MG63 (cell line): ENCODE results near the gene SCMH1. TPM values are rescaled to one million over a fixed set of nuclear protein-coding genes. Genes with fewer than 3 reads are reported as not detected.
"Not testable (repeated sequence)": the region's sequence is repeated elsewhere in the genome, so short reads cannot be mapped to it uniquely, and the experiment has no call there.

ENCODE experiments used
- DNase-seq: peaks from one replicate; pipeline ENCODE4 v3.0.0-alpha.2; 2020
- H3K27me3 ChIP-seq: fragments of 250-450 bp; sonication (Bioruptor Pico); 2 replicates; pipeline ENCODE4 v1.5.1; 2020; ENCODE audit warnings: mild to moderate bottlenecking, moderate library complexity
- H3K36me3 ChIP-seq: fragments of 250-450 bp; sonication (Bioruptor Pico); 2 replicates; pipeline ENCODE4 v1.5.1; 2020; ENCODE audit warnings: mild to moderate bottlenecking, moderate library complexity
- H3K4me3 ChIP-seq: fragments of 250-450 bp; sonication (Bioruptor Pico); 2 replicates; pipeline ENCODE4 v1.5.1; 2020; ENCODE audit warnings: mild to moderate bottlenecking, moderate library complexity
- H3K9me3 ChIP-seq: fragments of 250-450 bp; sonication (Bioruptor Pico); 2 replicates; pipeline ENCODE4 v1.5.1; 2020; ENCODE audit warnings: mild to moderate bottlenecking, moderate library complexity
- total RNA-seq: library from RNA; depleted of rRNA; stranded (reverse); fragments of >200 nt; shearing (Covaris generic); gene quantifications from 2 replicates; pipeline ENCODE4 v1.2.3, GENCODE V29; 2014; ENCODE audit warnings: low replicate concordance

SCMH1 gene
- total RNA-seq, 1 experiment from 2014 or later = 11.5 TPM

DNA sequence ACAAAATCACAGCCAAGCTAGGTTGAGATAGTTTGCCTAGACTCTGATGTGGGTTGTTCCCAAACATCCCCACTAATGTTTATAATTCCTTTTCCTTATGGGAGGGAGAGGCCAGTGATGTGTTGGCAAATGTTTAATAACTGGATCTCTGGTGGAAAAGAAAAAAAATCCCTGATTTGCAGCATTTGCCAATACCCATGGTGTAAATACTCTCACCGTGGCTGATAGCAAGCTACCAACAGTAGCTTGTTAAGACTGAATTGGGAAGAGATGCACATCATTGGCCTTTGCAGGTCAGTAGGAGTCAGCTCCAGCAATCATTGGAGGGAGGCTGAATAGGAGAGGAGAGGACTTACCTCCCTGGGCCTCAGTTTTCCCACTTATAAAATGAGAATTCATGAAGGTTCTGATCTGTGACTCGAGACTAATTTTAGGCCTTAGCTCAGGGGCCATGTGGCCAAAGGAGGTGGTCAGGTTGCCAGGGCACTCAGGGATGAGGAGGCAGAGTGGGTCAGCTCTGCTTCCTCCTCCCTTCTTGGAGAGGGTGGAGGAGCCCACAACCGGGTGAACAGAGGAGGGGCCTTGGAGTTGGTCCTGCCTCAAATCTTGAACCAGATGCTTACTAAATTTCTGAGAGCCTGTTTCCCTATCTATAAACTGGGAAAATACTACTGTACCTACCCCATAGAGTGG is 20.0 kb upstream of the SCMH1 start:
- H3K9me3 ChIP-seq = no peaks in the 10 kb centered on the region
- no peaks in the 10 kb centered on the region for H3K36me3 ChIP-seq
- no peak overlapping the region for H3K4me3 ChIP-seq
- DNase-seq = no peak
- no peaks in the 10 kb centered on the region for H3K27me3 ChIP-seq

DNA sequence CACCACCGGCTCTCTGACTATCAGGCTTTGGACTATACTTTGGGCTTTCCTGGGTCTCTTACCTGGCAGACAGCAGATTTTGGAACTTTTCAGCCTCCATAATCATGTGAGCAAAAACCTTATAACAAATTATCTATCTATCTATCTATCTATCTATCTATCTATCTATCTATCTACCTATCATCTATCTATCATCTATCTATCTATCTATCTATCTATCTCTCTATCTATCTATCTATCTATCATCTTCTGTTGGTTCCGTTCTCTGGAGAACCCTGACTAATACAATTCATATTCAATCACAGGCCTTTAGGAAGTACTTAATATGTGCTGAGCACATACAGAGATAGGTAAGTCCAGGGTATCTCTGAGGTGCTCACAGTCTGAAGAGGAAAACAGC is 18.7 kb upstream of the SCMH1 start:
- Histone ChIP-seq H3K27me3 (no peaks in the 10 kb centered on the region), H3K4me3 (no peak overlapping the region), H3K9me3 (0 out of 2 replicates have a peak, but pooled peaks cover 3% of the 10 kb centered on the region), H3K36me3 (no peaks in the 10 kb centered on the region)
- no peak for DNase-seq

DNA sequence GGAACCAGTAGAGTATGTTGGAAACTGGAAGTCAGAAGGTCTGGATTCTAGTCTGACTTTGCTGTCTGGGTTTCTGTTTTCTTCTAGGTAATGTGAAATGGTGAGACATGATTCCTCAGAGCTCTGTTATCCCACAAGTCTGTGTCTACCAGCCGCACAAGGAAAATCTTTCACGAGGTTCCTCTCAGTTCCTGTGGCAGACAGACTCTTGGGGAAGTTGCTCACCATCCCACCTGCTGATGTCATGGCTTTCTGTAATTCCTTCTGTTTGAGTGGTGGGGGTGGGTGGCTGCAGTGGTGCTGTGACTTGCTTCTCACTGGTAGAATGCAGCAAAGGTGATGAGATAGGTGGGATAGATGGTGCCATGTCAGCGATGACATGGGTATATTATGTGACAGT is 17.1 kb upstream of the SCMH1 start:
- H3K4me3 ChIP-seq = no peak overlapping the region
- no peak for DNase-seq
- H3K27me3 ChIP-seq = no peaks in the 10 kb centered on the region
- H3K36me3 ChIP-seq = no peaks in the 10 kb centered on the region
- H3K9me3 ChIP-seq = peaks cover 12% of the 10 kb centered on the region; the same call in 1 of the 2 replicates

DNA sequence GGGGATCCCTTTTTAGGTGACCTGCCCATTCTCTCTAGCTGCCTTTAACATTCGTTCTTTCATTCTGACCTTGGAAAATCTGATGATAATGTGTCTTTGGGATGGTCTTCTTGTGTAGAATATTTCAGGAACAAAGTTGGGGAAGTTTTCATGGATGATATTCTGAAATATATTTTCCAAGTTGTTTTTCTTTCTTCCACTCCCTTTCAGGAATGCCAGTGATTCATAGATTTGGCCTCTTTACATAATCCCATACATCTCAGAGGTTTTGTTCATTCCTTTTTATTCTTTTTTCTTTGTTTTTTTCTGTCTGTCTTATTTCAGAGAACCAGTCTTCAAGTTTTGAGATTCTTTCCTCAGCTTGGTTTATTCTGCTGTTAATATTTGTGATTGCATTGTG is 13.9 kb upstream of the SCMH1 start:
- H3K36me3 ChIP-seq = no peaks in the 10 kb centered on the region
- H3K27me3 ChIP-seq = no peaks in the 10 kb centered on the region
- no peak overlapping the region for H3K4me3 ChIP-seq
- peaks cover 20% of the 10 kb centered on the region for H3K9me3 ChIP-seq
- no peak for DNase-seq

DNA sequence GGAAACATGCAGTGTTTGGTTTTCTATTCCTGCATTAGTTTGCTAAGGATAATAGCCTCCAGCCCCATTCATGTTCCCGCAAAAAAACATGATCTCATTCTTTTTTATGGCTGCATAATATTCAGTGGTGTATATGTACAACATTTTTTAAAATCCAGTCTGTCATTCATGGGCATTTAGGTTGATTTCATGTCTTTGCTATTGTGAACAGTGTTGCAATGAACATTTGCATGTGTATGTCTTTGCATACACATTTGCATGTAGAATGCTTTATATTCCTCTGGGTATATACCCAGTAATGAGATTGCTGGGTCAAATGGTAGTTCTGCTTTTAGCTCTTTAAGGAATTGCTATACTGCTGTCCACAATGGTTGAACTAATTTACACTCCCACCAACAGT is 9.0 kb upstream of the SCMH1 start:
- H3K36me3 ChIP-seq, H3K27me3 ChIP-seq, DNase-seq, H3K4me3 ChIP-seq: not testable (repeated sequence)
- peaks cover 18% of the 10 kb centered on the region for H3K9me3 ChIP-seq

DNA sequence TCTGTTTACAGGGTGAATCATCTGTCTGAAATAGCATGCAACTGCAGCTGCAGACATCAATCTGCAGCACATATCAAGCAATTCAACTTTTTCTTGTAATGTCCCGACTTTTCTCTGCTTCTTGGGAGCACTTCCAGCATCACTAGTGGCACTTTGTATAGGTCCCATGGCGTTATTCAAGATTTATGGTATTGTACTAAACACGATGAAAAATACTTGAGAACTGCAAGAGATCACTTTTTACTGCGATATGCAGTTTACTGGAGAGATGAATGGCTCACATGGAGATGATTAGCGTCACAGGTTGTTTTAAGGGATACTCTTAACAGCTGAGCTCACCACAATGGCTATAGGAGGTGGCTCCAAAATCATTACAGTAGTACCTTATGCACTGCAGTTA is 7.2 kb upstream of the SCMH1 start:
- no peak for DNase-seq
- Histone ChIP-seq H3K4me3 (no peak overlapping the region), H3K9me3 (peaks cover 9% of the 10 kb centered on the region), H3K36me3 (no peaks in the 10 kb centered on the region), H3K27me3 (no peaks in the 10 kb centered on the region)

DNA sequence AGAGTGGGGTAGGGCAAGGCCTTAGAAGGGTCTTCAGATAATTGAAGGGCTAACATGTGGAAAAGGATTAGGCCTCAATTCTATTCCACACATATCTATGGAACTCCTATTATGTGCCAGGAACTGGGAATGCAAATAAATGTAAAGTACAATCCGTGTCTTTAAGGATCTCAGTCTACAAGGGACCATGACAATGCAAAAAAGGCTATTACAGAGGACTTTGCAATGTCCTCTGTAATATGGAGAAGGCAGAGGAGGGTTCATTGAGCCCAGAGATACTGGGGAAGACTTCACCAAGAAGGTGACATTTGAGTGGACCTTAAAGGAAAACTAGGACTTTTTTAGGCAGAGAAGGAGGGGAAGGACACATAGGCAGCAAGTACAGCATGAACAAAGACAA is 4.5 kb upstream of the SCMH1 start:
- no peaks in the 10 kb centered on the region for H3K36me3 ChIP-seq
- no peak overlapping the region for H3K4me3 ChIP-seq
- no peaks in the 10 kb centered on the region for H3K27me3 ChIP-seq
- H3K9me3 ChIP-seq = no peaks in the 10 kb centered on the region; the same call in 1 of the 2 replicates
- no peak for DNase-seq

DNA sequence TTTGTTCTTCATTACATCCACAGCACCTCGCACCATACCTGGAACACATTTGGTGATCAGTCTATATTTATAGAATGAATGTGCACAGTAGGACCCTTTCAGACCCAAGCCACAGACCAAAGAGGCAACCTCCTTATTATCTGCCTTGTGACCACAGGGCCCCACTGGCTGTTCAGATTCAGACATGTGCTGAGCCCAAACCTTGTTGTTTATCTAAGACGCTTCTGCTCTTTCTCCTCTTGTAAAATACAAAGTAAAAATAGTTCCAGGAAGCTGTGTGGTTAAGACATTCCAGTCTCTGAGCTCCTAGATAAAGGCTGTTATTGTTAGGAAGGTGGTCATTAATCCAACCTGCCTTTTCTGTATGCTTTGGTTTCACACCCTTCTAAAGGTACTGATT is 3.6 kb upstream of the SCMH1 start:
- Histone ChIP-seq H3K27me3 (no peaks in the 10 kb centered on the region), H3K4me3 (no peak overlapping the region), H3K9me3 (no peaks in the 10 kb centered on the region), H3K36me3 (no peaks in the 10 kb centered on the region)
- DNase-seq = no peak

DNA sequence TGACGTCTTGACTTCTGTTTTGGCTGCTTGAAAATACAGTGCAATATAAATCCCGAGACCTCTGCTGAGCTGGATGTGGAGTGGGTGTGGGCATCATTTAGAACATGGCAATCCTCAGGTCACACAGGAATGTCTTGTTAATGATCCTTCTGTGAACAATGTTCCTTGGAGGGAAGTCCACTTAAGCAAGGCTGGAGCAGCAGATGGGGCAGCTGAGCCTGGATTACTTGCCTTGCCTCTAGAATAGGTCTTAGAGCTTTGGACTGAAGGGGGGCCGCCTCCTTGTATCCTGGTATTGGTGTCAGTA is 926 bp upstream of the SCMH1 start:
- Histone ChIP-seq H3K27me3 (no peaks in the 10 kb centered on the region), H3K4me3 (peak overlapping the region; percentile 57), H3K36me3 (no peaks in the 10 kb centered on the region), H3K9me3 (no peaks in the 10 kb centered on the region)
- DNase-seq = no peak

DNA sequence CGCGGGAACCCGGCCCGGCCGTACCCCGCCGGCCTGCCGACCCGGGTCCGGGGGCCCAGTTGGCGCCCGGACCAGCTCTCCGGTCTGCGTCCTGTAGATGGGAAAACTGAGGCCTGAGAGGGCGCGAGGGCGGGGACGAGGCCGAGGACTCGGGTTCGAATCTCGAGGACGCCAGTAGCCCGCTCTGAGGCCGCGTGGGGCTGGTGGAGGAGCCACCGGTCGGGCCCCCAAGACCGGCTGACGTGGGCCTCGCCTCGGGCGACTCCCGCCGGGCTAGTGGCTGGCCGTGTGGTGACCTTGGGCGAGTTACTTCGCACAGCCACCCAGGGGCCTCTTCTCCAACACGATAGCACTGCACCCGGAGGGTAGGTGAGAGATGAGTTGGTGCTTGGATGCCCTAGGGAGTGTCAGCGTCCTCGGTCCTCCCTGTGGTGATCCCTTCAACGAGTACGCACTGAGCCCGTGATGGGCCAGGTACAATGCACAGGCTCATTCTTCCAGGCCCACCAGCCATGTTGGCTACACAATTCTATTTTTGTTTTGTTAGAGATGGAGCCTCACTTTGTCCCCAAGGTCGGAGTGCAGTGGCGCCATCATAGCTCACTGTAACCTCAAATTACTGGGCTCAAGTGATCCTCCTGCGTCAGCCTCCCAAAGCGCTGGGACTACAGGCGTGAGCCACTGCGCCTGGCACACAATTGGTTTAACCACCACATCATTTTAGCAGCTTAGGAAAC is 404 bp upstream of the SCMH1 start:
- peak overlapping the region; percentile 57 for H3K4me3 ChIP-seq

DNA sequence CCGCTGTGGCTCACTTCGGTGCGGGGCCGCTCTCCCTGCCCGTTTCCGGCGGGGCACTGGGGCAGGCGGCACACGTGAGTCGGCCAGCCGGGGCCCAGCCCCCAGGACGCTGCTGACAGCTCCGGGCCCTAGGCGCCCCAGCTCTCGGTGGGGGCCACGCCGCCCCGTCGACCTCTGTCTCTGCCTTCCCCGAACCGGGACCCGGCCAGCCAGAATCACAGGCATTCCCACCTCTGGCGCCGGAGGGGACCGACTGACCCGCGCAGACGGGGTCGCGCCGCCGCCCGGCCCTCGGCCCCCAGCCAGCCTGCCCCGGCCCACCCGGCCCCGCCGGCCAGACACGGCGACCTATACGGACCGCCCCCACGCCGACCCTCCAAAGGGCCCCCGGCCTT is 755 bp downstream of the SCMH1 start:
- no peaks in the 10 kb centered on the region for H3K36me3 ChIP-seq
- H3K9me3 ChIP-seq = no peaks in the 10 kb centered on the region
- H3K27me3 ChIP-seq = no peaks in the 10 kb centered on the region
- H3K4me3 ChIP-seq = peak overlapping the region; percentile 64
- DNase-seq = peak; percentile 82

More for the DNA sequence above, 404 bp upstream of the SCMH1 start:
- Histone ChIP-seq H3K36me3 (no peaks in the 10 kb centered on the region), H3K27me3 (no peaks in the 10 kb centered on the region), H3K9me3 (no peaks in the 10 kb centered on the region)
- DNase-seq = no peak

DNA sequence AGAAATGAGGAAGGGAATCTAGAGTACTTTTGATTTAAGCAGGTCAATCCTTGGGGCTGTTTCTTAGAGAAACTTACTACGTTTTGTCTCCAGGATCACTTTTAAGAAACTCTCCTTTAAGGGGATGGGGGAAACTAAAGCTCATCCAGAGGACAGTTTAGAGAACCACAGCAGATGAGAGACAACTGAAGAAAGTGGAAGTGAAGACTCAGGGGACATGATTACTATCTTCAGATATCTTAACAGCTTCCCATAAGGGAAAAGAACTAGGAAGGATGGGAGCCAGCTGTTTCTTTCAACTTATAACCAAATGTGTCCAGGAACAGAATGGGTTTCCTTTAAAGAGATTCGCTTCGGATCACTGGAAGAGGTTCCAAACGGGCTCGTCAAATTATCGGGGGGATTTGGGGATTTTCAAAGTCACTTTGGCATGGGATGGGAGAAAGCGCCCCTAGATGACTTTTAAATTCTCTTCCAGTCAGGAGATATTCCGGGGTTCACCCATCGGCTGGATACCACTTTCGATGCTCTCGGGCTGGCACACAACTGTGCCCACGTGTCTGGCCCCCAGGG is 1.2 kb downstream of the SCMH1 start:
- H3K9me3 ChIP-seq = no peaks in the 10 kb centered on the region
- H3K36me3 ChIP-seq = no peaks in the 10 kb centered on the region; the same call in 1 of the 2 replicates
- no peaks in the 10 kb centered on the region for H3K27me3 ChIP-seq
- peak overlapping the region; percentile 64 for H3K4me3 ChIP-seq
- DNase-seq = no peak

DNA sequence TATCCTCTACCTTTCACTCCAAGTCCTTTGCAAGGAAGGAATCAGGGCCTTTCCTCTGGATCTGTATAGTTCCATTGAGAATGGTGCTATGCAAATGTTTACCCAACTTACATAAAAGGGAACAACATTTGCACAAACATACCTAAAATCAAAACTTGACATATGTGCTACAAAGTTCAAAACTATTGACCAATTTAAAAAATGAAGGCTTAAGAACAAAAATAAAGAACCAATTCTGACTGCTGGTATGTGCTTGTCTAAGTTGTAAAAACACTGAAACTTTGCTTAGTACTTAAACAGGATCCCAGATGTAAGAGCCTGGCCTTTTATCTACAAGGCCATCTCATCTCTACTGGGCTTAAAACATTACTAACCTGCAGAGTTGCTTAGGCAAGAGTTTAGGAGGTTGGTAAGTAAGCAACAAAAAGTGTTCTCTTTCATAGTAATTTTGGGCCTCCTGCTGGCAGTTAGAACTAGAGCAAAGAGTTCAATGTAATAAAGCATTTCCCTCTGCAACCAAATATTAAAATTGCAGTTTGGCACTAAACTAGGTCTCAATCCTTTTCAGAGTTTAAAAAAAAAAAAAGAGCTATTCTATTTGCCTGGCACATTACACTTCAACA is 2.0 kb downstream of the SCMH1 start:
- H3K9me3 ChIP-seq = no peaks in the 10 kb centered on the region
- DNase-seq = no peak
- H3K36me3 ChIP-seq = no peaks in the 10 kb centered on the region; the same call in 1 of the 2 replicates
- no peak overlapping the region for H3K4me3 ChIP-seq
- H3K27me3 ChIP-seq = no peaks in the 10 kb centered on the region

DNA sequence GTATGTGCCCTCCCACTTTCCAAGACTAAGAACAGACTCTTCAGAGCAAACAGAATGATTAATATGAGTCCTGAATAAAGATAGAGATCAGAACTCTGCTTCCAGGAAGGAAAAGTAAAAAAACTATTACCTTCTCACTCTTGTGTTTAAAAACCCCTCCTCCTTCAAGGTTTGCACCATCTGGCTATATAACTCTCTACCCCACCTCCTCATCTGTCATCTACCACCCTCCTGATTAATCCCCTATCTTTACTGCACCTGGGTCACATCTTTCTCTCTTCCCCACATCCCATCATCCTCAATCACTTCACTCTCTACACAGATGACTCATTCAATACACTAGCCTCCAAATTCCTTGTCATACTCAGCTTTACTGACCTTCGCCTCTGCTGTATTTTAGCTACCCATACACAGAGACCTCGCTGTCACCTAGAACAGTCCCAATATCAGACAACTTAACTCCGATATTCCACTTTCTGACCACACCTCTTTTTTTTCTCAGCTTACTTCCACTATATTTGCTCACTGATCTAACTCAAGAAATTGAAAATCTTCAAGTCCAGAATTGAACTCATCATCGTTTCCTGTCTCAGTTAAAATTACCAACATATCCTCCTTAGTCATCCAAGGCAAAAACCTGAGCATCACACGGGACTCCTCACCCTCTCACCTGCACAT is 3.7 kb downstream of the SCMH1 start:
- Histone ChIP-seq H3K27me3 (no peaks in the 10 kb centered on the region), H3K9me3 (no peaks in the 10 kb centered on the region), H3K4me3 (no peak overlapping the region), H3K36me3 (no peaks in the 10 kb centered on the region; the same call in 1 of the 2 replicates)
- no peak for DNase-seq

DNA sequence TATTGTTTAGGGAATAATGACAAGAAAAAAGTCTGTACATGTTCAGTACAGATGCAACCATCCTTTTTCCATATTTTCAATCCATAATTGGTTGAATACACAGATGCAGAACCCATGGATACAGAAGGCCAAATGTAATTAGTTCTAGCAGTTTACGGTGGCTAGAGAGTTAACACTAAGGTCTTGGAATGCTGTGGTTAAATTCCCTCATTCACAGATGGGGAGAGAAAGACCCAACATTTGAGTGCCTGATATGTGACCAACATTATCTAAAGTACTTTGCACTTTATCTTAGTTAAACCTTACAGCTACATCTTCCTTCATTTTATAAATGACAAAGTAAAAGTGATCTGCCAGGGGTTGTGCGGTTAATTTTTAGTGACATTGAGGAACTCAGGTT is 5.3 kb downstream of the SCMH1 start:
- no peaks in the 10 kb centered on the region for H3K27me3 ChIP-seq

DNA sequence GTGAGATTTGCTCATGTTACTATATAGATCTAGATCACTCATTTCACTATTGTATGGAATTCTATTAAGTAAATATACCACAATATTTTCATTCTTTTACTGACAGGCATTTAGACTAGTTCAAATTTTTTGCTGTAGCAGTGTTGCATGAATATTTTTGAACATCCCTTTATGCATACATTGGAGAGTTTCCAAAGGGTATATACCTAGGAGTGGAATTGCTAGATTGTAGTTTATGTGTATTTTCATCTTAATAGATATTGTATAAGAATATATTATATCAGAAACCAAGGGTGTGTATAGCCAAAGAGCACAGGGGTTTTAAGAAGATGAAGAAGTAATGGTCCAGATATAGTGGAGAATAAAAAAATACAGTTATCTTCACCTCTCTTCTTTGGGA is 6.2 kb downstream of the SCMH1 start:
- H3K9me3 ChIP-seq = no peaks in the 10 kb centered on the region
- no peak overlapping the region for H3K4me3 ChIP-seq
- no peaks in the 10 kb centered on the region for H3K27me3 ChIP-seq
- H3K36me3 ChIP-seq = no peaks in the 10 kb centered on the region; the same call in 1 of the 2 replicates
- no peak for DNase-seq

More for the DNA sequence above, 5.3 kb downstream of the SCMH1 start:
- no peak overlapping the region for H3K4me3 ChIP-seq
- no peak for DNase-seq
- no peaks in the 10 kb centered on the region for H3K9me3 ChIP-seq
- no peaks in the 10 kb centered on the region; the same call in 1 of the 2 replicates for H3K36me3 ChIP-seq

DNA sequence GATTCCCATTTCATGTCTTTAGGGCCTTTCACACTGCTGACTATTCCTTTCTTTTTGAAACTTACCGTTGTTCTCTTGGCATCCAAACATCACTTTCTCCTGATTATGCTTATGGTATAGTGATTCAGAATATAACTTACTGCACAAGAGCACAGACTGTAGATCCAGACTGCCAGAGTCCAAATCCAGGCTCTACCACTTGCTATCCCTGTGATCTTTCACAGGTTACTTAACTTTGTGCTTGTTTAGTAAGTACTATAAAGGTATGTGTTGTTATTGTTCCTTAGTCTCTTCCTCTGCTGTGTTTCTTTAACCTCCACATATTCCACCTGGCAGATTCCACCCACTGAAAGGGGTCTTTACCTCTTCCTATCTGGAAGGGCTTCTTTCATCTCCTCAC is 8.4 kb downstream of the SCMH1 start:
- H3K36me3 ChIP-seq = peaks cover 2% of the 10 kb centered on the region; the same call in 1 of the 2 replicates
- H3K27me3 ChIP-seq = no peaks in the 10 kb centered on the region
- no peak for DNase-seq
- H3K4me3 ChIP-seq = no peak overlapping the region
- H3K9me3 ChIP-seq = no peaks in the 10 kb centered on the region
